ENCODE data around the gene ADAM8.

ADAM8 gene

GRCh38 chr10:133312016-133312768, 35.5 kb upstream of the ADAM8 start:
- TF ChIP-seq RAD21 (IDR thresholded peaks at IDR 0.05; ENCODE audit: low read depth) (no peak), CREB1 (IDR thresholded peaks at IDR 0.05; ENCODE audit: low read depth) (no peak), REST (IDR thresholded peaks at IDR 0.05; ENCODE audit: low read depth) (no peak), TAF1 (IDR thresholded peaks at IDR 0.05; ENCODE audit: low read depth) (no peak), CEBPB (IDR thresholded peaks at IDR 0.05) (no peak), FOXM1 (IDR thresholded peaks at IDR 0.05; ENCODE audit: borderline replicate concordance, low read depth) (no peak), MAX (IDR thresholded peaks at IDR 0.05) (no peak)

- TF ChIP-seq EP300 (IDR thresholded peaks at IDR 0.05; ENCODE audit: borderline replicate concordance) (no peak), CEBPB (IDR thresholded peaks at IDR 0.05) (no peak), TEAD4 (IDR thresholded peaks at IDR 0.05) (no peak), ZBTB7A (IDR thresholded peaks at IDR 0.05; ENCODE audit: low read depth) (no peak), RAD21 (IDR thresholded peaks at IDR 0.05; ENCODE audit: low read depth) (no peak), MAX (IDR thresholded peaks at IDR 0.05) (no peak), CREB1 (IDR thresholded peaks at IDR 0.05; ENCODE audit: low read depth) (no peak), EGR1 (IDR thresholded peaks at IDR 0.05) (no peak), REST (IDR thresholded peaks at IDR 0.05; ENCODE audit: low read depth) (no peak), FOXM1 (IDR thresholded peaks at IDR 0.05; ENCODE audit: borderline replicate concordance, low read depth) (no peak), NFIC (IDR thresholded peaks at IDR 0.05) (no peak), TCF12 (IDR thresholded peaks at IDR 0.05; ENCODE audit: low read depth) (no peak), TAF1 (IDR thresholded peaks at IDR 0.05; ENCODE audit: low read depth) (no peak), USF1 (IDR thresholded peaks at IDR 0.05) (no peak), YY1 (IDR thresholded peaks at IDR 0.05; ENCODE audit: low read depth) (no peak)
These were observed 34.9 kb upstream of the ADAM8 start for GRCh38 chr10:133311570-133311969.

GRCh38 chr10:133310789-133311188, 34.1 kb upstream of the ADAM8 start:
- TF ChIP-seq CREB1 (IDR thresholded peaks at IDR 0.05; ENCODE audit: low read depth) (no peak), MAX (IDR thresholded peaks at IDR 0.05) (no peak), NFIC (IDR thresholded peaks at IDR 0.05) (no peak)

GRCh38 chr10:133310399-133310755, 33.7 kb upstream of the ADAM8 start:
- TF ChIP-seq REST (IDR thresholded peaks at IDR 0.05; ENCODE audit: low read depth) (no peak), NFIC (IDR thresholded peaks at IDR 0.05) (no peak), CREB1 (IDR thresholded peaks at IDR 0.05; ENCODE audit: low read depth) (no peak)

GRCh38 chr10:133309720-133310398, 33.2 kb upstream of the ADAM8 start:
- TF ChIP-seq MAX (IDR thresholded peaks at IDR 0.05) (peak; percentile 60), RAD21 (IDR thresholded peaks at IDR 0.05; ENCODE audit: low read depth) (no peak), NFIC (IDR thresholded peaks at IDR 0.05) (peak; percentile 78; the same call in 1 of the 2 replicates)

Measured in Ishikawa (cell line).